Measurements from ENCODE around the gene CBARP.

The CBARP gene

DNA sequence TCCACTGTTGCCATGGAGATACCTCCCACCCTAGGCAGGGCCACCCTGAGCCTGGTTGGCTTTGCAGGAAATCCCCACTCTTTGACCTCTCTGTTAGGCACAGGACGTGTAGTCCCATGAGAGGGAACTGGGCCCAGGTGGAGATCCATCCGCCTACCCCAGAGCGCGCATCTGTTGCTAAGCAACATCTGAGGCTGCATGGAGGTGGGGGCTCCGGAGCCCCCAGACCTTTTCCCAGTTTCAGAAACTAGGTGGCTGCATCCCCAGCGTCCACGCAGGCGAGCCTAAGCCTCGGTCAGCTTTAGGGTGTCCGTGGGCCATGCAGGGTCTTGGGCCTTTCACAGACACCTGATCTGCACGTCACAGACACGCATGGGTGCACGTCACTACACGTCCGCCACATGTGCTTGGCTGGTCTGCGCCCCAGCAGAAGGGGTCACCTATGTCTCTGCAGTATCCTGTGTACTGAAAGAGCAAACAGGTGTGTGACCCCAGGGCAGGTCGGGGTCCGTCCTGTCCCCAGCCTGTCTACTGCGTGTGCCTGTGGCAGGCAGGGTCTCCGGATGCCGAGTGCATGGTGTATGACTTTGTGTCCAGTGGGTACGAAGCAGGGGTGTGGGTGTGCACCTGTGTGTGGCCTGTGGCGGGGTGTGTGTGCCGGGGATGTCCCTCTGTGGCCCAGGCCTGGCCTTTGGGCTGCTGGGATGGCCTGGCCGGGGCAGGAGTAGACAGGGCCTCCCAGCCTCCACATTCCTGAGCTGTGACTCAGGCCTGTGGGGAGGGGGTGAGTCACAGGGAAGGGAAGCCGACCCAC is 27.2 kb upstream of the CBARP start:
- no peak overlapping the region for H3K4me3 ChIP-seq (ENCODE audit: low read length)
- H2AFZ ChIP-seq (ENCODE audit: low read depth, low read length), result no peak overlapping the region
- no peaks in the 10 kb centered on the region for H3K36me3 ChIP-seq (ENCODE audit: insufficient read depth, low read length)
- peaks cover 74% of the 10 kb centered on the region for H3K4me1 ChIP-seq (ENCODE audit: insufficient read depth, low read length)
- H3K27me3 ChIP-seq (ENCODE audit: insufficient read depth, low read length), result no peaks in the 10 kb centered on the region
- H3K9me3 ChIP-seq (ENCODE audit: low read length), result no peaks in the 10 kb centered on the region

DNA sequence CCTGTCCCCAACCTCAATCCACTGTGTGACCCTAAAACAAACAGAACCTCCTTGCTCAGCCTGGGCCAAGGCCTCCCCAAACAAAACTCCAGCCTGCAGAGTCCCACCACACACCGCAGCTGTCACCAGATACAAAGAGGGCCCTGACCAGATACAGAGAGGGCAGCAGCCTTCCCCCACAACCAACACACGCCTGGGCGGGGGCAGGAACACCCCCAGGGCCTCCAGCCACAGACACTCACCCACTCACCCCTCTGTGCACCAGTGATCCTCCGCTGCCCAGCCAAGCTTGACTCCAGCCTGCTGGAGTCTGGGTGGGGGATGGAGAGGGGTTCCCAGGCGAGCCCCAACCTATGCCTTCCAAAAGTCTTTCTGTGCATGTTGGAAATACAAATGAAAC is 25.4 kb upstream of the CBARP start:
- peaks cover 3% of the 10 kb centered on the region for H3K36me3 ChIP-seq (ENCODE audit: insufficient read depth, low read length)
- H3K4me1 ChIP-seq (ENCODE audit: insufficient read depth, low read length), result peaks cover 76% of the 10 kb centered on the region
- no peak overlapping the region for H3K4me3 ChIP-seq (ENCODE audit: low read length)
- no peaks in the 10 kb centered on the region for H3K9me3 ChIP-seq (ENCODE audit: low read length)
- H2AFZ ChIP-seq (ENCODE audit: low read depth, low read length), result no peak overlapping the region
- H3K27me3 ChIP-seq (ENCODE audit: insufficient read depth, low read length), result no peaks in the 10 kb centered on the region

DNA sequence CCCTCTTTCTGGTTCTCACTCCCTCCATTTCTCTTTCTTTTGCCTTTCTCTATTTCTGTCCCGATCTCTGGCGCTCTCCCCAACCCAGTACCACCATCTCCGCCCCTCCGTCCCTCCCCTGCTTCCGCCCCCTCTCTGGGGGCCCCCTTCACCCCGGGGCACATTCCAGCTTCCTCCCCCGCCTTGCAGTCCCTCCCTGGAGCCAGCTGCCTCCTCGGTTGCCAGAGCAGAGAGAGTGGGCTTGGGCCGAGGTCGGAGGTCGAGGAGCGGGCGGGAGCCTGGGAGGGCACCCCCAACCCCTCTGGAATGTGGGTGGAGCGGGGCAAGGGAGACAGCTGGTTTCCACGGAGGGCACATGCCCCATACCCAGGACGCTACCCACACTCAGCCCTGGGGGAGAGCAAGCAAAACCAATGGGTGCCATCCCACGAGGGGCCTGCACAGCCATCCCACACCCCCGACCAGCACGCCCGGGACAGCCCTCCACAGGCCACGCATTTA is 24.9 kb upstream of the CBARP start:
- H3K27me3 ChIP-seq (ENCODE audit: insufficient read depth, low read length), result no peaks in the 10 kb centered on the region
- peaks cover 8% of the 10 kb centered on the region for H3K36me3 ChIP-seq (ENCODE audit: insufficient read depth, low read length)
- H3K9me3 ChIP-seq (ENCODE audit: low read length), result no peaks in the 10 kb centered on the region
- no peak overlapping the region for H2AFZ ChIP-seq (ENCODE audit: low read depth, low read length)
- H3K4me3 ChIP-seq (ENCODE audit: low read length), result no peak overlapping the region
- H3K4me1 ChIP-seq (ENCODE audit: insufficient read depth, low read length), result peaks cover 76% of the 10 kb centered on the region

DNA sequence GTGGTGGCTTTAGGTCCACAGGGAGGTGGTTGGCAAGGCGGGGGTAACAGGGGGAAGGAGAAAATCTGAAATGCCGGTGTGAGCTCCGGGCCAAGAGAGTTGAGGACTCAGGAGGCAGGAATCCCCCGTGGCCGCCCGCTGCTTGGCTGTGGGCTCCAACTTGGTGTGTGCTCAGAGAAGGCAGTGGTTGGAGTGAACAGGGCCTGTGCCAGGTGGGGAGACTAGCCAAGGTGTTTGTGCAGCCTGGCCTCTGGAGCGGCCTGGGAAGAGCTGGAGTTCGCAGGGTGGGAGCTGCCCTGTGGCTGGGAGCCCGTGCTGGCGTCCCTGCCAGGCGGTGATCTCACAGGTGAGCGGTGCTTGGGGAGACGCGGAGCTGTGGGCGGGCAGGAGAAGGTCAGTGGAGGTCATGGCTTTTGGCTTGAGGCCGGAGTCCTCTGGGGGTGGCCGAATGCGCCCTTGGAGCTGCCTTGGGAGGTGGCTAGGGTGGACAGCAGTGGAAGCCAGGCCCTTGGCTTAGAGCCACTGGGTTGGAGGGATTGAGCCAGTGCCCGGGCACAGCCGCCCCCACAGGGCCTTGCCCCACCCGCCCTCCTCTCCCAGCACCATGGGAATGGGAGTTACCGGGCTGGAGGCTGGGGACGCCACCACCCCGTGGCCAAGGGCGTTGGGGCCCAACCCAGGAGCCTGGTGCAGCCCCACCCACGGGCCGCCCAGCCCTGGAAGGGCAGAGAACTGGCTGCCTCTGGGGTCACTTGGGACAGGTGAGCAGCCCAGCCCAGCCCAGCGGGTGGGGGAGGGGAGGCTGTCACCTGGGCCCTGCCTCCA is 24.2 kb upstream of the CBARP start:
- no peaks in the 10 kb centered on the region for H3K9me3 ChIP-seq (ENCODE audit: low read length)
- no peaks in the 10 kb centered on the region for H3K27me3 ChIP-seq (ENCODE audit: insufficient read depth, low read length)
- H3K36me3 ChIP-seq (ENCODE audit: insufficient read depth, low read length), result peaks cover 14% of the 10 kb centered on the region
- H3K4me3 ChIP-seq (ENCODE audit: low read length), result peak overlapping the region; percentile 69
- peaks cover 74% of the 10 kb centered on the region for H3K4me1 ChIP-seq (ENCODE audit: insufficient read depth, low read length)
- no peak overlapping the region for H2AFZ ChIP-seq (ENCODE audit: low read depth, low read length)

DNA sequence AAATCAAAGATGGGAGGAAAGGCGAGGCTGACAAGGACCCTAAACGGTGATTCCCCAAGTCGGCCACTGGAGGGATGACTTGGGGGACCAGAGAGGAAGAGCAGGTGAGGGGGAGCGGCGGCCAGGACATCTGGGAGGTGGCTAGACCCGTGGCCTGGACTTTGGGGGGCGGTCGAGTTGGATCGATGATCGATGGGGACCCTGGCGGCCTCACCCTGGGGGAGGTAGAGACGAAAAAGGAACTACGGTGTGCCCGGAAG is 23.7 kb upstream of the CBARP start:
- no peaks in the 10 kb centered on the region for H3K9me3 ChIP-seq (ENCODE audit: low read length)
- H3K27me3 ChIP-seq (ENCODE audit: insufficient read depth, low read length), result no peaks in the 10 kb centered on the region
- H3K36me3 ChIP-seq (ENCODE audit: insufficient read depth, low read length), result peaks cover 20% of the 10 kb centered on the region
- no peak overlapping the region for H2AFZ ChIP-seq (ENCODE audit: low read depth, low read length)
- H3K4me3 ChIP-seq (ENCODE audit: low read length), result peak overlapping the region; percentile 69
- H3K4me1 ChIP-seq (ENCODE audit: insufficient read depth, low read length), result peaks cover 79% of the 10 kb centered on the region

DNA sequence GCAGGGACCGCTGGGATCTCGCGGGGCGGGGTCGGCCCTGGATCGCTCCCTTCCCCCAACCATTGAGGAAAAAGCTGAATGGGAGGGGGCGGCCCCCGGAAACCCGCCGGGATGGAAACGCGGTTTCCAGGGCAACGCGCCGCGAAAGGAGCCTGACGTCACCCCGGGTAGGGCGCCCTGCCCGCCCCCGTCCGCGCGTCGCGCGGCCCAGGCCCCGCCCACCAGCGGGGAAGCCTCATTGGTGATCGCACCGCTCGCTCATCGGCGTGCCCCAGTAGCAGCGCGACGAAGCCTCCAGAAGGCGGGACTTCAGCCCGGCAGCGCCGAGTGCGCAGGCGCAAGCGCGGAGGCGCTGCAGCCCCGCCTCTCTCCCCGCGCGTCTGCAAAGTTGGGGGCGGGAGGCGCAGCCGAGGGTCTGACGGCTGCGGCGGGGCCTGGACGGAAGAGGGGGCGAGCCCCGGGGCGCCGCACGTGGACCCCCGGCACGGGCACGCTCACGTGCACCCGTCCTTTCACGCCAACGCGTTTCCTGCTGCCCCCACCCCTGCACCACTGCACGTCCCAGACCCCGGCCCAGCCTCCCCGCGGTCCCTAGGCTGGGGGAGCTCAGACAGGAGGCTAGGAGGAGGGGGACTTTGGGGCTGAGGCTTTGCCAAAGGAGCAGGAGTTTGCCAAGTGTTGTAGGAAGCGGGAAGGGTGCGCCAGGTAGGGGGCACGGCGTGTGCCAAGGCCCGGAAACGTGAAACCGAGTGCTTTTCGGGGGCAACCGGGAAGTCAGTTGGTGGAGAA is 23.1 kb upstream of the CBARP start:
- Histone ChIP-seq H3K36me3 (ENCODE audit: insufficient read depth, low read length) (peaks cover 23% of the 10 kb centered on the region), H3K9me3 (ENCODE audit: low read length) (no peaks in the 10 kb centered on the region), H3K27me3 (ENCODE audit: insufficient read depth, low read length) (no peaks in the 10 kb centered on the region), H2AFZ (ENCODE audit: low read depth, low read length) (no peak overlapping the region), H3K4me1 (ENCODE audit: insufficient read depth, low read length) (peaks cover 77% of the 10 kb centered on the region), H3K4me3 (ENCODE audit: low read length) (peak overlapping the region; percentile 69)

DNA sequence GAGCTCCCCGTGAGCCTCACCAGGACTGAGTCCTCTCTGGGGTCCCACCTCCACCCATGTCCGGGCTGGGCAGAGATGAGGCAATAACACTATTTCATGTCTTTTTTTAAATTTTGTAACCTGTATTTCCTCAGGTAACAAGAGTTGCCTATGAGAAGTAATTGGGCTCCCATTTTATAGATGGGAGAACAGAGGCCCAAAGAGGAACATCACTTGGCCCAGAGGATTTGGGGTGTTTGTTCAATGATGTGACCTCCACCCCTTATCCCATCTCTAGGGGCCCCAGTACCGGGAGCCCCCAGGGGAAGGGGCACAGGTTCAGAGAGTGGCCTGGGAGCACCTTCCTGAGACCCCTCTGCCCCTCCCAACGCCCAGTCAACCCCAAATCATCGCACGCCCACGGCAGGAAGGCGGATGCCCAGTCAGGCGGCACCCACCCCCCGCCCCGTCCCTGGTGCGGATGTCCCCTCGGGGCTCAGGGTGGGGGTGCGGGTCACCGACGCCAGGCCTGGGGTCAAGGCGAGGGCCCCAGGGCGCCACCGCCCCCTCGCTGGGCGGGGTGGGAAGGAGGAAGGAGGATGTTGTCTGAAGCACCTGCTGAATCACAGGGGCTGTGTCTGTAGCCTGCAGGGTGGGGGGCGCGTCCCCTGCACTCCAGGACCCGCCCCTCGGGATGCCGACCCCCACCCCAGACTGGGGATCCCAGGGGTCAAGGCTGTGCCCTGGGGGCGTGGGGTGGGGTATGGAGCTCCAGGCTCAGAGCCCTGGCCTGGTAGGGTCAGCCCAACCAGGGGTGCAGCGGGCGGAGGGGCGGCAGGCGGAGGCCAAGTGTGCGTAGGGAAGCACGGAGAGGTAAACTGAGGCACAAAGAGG is 22.3 kb upstream of the CBARP start:
- peaks cover 31% of the 10 kb centered on the region for H3K36me3 ChIP-seq (ENCODE audit: insufficient read depth, low read length)
- peaks cover 76% of the 10 kb centered on the region for H3K4me1 ChIP-seq (ENCODE audit: insufficient read depth, low read length)
- H3K9me3 ChIP-seq (ENCODE audit: low read length), result no peaks in the 10 kb centered on the region
- H3K4me3 ChIP-seq (ENCODE audit: low read length), result no peak overlapping the region
- H2AFZ ChIP-seq (ENCODE audit: low read depth, low read length), result no peak overlapping the region
- H3K27me3 ChIP-seq (ENCODE audit: insufficient read depth, low read length), result no peaks in the 10 kb centered on the region

DNA sequence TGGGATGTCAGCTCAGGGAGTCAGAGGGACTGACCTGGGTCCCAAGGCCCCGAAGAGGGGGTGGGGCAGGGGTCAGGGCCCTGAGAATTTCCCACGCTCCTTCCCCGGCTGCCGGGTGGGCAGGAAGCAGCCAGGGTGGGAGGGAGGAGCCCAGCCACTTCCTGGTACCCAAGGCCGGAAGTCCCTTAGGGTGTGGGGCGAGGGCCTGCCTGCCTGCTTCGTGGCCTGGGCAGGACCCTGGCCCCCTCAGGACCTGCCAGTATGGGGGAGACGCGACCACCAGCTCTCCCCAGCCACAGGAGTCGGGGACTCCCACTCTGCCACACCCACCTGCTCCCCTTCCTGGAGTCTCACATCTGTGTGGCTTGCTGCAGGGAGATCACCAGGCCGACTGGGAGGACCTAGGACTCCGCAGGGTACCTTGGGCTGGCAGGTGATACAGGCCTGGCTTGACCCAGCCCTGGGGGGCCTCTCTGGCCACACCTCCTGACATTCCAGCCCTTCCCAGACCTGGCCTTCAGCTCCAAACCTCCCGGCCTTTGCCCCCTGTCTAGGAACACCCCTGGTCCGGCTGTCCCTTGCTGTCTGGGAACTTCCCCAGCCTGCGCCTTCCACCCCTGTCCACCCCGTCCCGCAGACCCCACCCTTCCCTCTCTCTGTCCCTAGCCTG is 21.5 kb upstream of the CBARP start:
- H3K27me3 ChIP-seq (ENCODE audit: insufficient read depth, low read length), result no peaks in the 10 kb centered on the region
- peaks cover 69% of the 10 kb centered on the region for H3K4me1 ChIP-seq (ENCODE audit: insufficient read depth, low read length)
- no peaks in the 10 kb centered on the region for H3K9me3 ChIP-seq (ENCODE audit: low read length)
- H3K4me3 ChIP-seq (ENCODE audit: low read length), result no peak overlapping the region
- H3K36me3 ChIP-seq (ENCODE audit: insufficient read depth, low read length), result peaks cover 39% of the 10 kb centered on the region
- no peak overlapping the region for H2AFZ ChIP-seq (ENCODE audit: low read depth, low read length)

DNA sequence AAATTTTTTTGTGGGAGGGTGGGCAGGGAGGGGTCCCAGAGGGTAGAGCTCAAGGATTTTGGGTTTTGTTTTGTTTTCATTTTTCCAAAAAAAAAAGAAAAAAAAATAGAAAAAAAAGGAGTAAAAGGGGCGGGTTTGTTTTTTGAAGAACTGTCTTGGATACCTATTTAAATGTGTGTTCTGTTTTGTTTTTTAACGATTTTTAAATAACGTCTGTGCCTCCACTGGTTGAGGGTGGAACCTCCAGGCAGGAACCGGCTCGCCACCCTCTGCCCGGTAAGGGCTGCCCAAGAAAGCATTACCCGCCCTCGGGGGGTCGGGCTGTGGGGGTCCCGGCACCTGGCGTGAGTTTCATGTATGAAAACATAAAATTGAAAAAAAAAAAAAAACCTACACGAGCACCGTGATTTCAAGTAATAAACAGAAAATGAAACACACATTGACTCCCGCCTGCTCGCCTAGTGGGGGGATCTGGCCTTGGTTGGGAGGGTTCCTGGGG is 21.0 kb upstream of the CBARP start:
- H2AFZ ChIP-seq (ENCODE audit: low read depth, low read length), result no peak overlapping the region
- no peak overlapping the region for H3K4me3 ChIP-seq (ENCODE audit: low read length)
- peaks cover 67% of the 10 kb centered on the region for H3K4me1 ChIP-seq (ENCODE audit: insufficient read depth, low read length)
- peaks cover 44% of the 10 kb centered on the region for H3K36me3 ChIP-seq (ENCODE audit: insufficient read depth, low read length)
- H3K9me3 ChIP-seq (ENCODE audit: low read length), result no peaks in the 10 kb centered on the region
- H3K27me3 ChIP-seq (ENCODE audit: insufficient read depth, low read length), result no peaks in the 10 kb centered on the region

DNA sequence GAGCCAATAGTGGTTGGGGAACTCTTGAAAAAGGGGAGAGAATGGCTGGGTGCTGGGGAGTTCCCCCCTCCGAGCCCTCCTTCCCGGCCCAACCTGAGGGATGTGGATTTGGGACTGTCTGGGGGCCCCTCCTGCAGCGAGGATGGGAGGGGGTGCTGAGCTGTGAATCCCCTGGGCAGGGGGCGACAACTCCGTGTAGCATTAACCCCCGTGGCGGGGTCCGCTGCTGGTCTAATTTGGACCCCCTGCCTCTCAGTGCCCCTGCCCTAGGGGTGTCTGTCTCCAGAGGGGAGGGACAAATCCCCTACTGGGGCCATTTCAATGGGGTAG is 20.3 kb upstream of the CBARP start:
- H3K9me3 ChIP-seq (ENCODE audit: low read length), result no peaks in the 10 kb centered on the region
- no peak overlapping the region for H2AFZ ChIP-seq (ENCODE audit: low read depth, low read length)
- peaks cover 49% of the 10 kb centered on the region for H3K36me3 ChIP-seq (ENCODE audit: insufficient read depth, low read length)
- H3K27me3 ChIP-seq (ENCODE audit: insufficient read depth, low read length), result no peaks in the 10 kb centered on the region
- H3K4me3 ChIP-seq (ENCODE audit: low read length), result no peak overlapping the region
- peaks cover 70% of the 10 kb centered on the region for H3K4me1 ChIP-seq (ENCODE audit: insufficient read depth, low read length)

DNA sequence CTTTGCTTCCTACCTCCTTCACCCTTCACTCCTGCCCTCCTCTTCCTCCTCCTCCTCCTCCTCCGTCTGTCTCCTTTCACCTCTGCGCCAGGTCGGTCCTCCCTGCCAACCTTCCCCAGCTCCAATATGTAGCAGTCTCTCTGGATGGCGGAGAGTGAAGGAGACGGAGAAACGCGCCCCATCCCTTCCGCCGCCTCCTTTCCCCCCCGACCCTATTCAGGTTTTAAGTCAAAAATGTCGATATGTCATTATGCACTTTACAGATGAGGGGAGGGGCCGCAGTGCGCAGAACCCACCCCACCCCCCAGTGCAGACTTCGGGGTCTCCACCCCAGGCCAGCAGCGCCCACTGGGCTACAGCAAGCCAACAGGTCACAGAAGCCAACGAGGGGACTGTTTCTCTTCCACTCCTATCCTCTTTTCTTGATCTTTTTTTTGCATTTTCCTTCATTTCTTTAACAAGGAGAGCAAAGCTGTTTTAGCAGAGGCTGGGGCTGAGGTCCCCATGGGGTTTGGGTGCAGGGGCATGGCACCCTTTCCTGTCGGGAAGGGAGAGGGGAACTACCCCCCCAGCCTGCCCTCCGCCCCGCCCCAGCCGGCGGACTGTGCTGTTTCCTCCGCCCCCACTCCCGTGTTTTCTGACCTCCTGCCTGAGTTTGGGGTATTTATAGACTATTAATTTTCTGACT is 19.8 kb upstream of the CBARP start:
- H3K4me1 ChIP-seq (ENCODE audit: insufficient read depth, low read length), result peaks cover 70% of the 10 kb centered on the region
- H3K36me3 ChIP-seq (ENCODE audit: insufficient read depth, low read length), result peaks cover 49% of the 10 kb centered on the region
- H3K9me3 ChIP-seq (ENCODE audit: low read length), result no peaks in the 10 kb centered on the region
- no peaks in the 10 kb centered on the region for H3K27me3 ChIP-seq (ENCODE audit: insufficient read depth, low read length)
- H3K4me3 ChIP-seq (ENCODE audit: low read length), result no peak overlapping the region
- H2AFZ ChIP-seq (ENCODE audit: low read depth, low read length), result no peak overlapping the region

All from neuron (in vitro differentiated cells).